A673 (cell line): ENCODE results near the gene CPNE8. TPM values are rescaled to one million over a fixed set of nuclear protein-coding genes. Genes with fewer than 3 reads are reported as not detected.

Experiments
- BruUV-seq: library from RNA; stranded (reverse); fragments of 400-500 nt; replicated peaks from 2 replicates; lab custom pipeline; 2021; lab: Mats Ljungman, UMichigan
- CTCF ChIA-PET: fragments of 300-600 bp; sonication (Branson Sonifier 250); formaldehyde crosslinking; loops from one replicate; lab custom pipeline; 2022; ENCODE audit warnings: antibody characterized with exemption; lab: Charles Lee
- POLR2A ChIA-PET: fragments of 300-600 bp; sonication (Branson Sonifier 250); formaldehyde crosslinking; loops from one replicate; lab custom pipeline; 2022; ENCODE audit warnings: antibody characterized with exemption; ENCODE audit not compliant: low non-redundant PET; lab: Charles Lee
- DNase-seq: peaks from one replicate; pipeline ENCODE4 v3.0.0-alpha.2; 2015; ENCODE audit warnings: low spot score
- H3K27ac ChIP-seq: fragments of 200-600 bp; sonication (generic); 2 replicates; pipeline ENCODE4 v1.5.1; 2016; ENCODE audit warnings: mixed run types, low read depth, mild to moderate bottlenecking, mixed read lengths, antibody characterized with exemption, low read length; ENCODE audit not compliant: poor library complexity, severe bottlenecking
- H3K27me3 ChIP-seq: fragments of 200-600 bp; sonication (generic); replicated peaks from 2 replicates; pipeline ENCODE4 v1.6.1; 2017; ENCODE audit warnings: mixed run types, low read depth, mild to moderate bottlenecking, mixed read lengths, antibody characterized with exemption, low read length; ENCODE audit not compliant: insufficient read depth, poor library complexity
- H3K36me3 ChIP-seq: fragments of 200-600 bp; sonication (generic); 2 replicates; pipeline ENCODE4 v1.6.1; 2016; ENCODE audit warnings: mixed run types, mild to moderate bottlenecking, mixed read lengths, antibody characterized with exemption, low read length; ENCODE audit not compliant: insufficient read depth, poor library complexity, severe bottlenecking
- H3K4me1 ChIP-seq: fragments of 200-600 bp; sonication (generic); 2 replicates; pipeline ENCODE4 v1.6.1; 2017; ENCODE audit warnings: mixed run types, mild to moderate bottlenecking, mixed read lengths, antibody characterized with exemption, low read length; ENCODE audit not compliant: insufficient read depth, poor library complexity, severe bottlenecking
- H3K4me3 ChIP-seq: fragments of 200-600 bp; sonication (generic); 2 replicates; pipeline ENCODE4 v1.5.1; 2016; ENCODE audit warnings: low read depth, mixed run types, mild to moderate bottlenecking, mixed read lengths, low read length; ENCODE audit not compliant: poor library complexity, severe bottlenecking
- H3K9me3 ChIP-seq: fragments of 200-600 bp; sonication (generic); 2 replicates; pipeline ENCODE4 v1.6.1; 2016; ENCODE audit warnings: mixed run types, low read depth, mild to moderate bottlenecking, mixed read lengths, antibody characterized with exemption, low read length; ENCODE audit not compliant: poor library complexity, severe bottlenecking
- EZH2 ChIP-seq: fragments of 200-600 bp; sonication (generic); IDR thresholded peaks from 2 replicates; pipeline ENCODE4 v1.6.1; 2017; ENCODE audit warnings: borderline replicate concordance, low read depth, mild to moderate bottlenecking, mixed read lengths, antibody characterized with exemption, low read length; ENCODE audit not compliant: poor library complexity, severe bottlenecking
- intact Hi-C: fragments of 100-400 bp; cut with micrococcal nuclease; formaldehyde crosslinking; loops from one replicate; pipeline ENCODE4 v1.10.0; 2022; ENCODE audit not compliant: unreplicated experiment
- total RNA-seq: library from RNA; stranded (reverse); gene quantifications from 2 replicates; pipeline ENCODE4 v1.2.3, GENCODE V29; 2021
- TF ChIP-seq, protein P1 (sequence below): fragments of 300-800, 200-600 bp; sonication (generic); conservative IDR thresholded peaks from 2 replicates; pipeline ENCODE4 v1.5.1; 2017; ENCODE audit warnings: low read depth, mild to moderate bottlenecking, antibody characterized with exemption, low read length, moderate library complexity, mixed read lengths

Gene CPNE8
- total RNA-seq, 1 experiment from 2014 or later: 1.3 TPM

DNA sequence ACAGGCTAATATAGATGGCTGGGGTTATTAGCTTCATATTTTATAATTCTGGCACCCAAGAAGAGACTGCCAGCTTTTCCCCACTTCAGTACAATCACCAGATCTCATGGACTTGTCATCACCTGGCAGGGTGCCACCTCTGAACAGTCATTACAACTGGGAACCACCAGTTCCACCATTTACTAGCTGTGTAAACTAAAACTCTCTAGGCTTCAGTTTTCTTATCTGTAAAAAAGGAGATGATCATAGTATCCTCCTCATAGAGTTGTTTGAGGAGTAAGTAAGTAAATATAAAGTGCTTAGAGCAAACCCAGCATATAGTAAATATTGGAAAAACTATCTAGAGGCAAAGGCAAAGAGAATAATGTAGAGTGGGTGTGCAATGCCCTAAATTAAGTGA, 19.3 kb downstream of the CPNE8 start:
- Histone ChIP-seq H3K9me3 (no peaks in the 10 kb centered on the region), H3K36me3 (no peaks in the 10 kb centered on the region), H3K27ac (no peak overlapping the region), H3K4me3 (no peak overlapping the region), H3K4me1 (no peaks in the 10 kb centered on the region), H3K27me3 (no peaks in the 10 kb centered on the region)
- ChIA-PET POLR2A (no interaction called here), CTCF (no interaction called here)
- DNase-seq: no peak
- no TSS peak for BruUV-seq
- intact Hi-C loops: no loop called here
- TF ChIP-seq, protein P1, sequence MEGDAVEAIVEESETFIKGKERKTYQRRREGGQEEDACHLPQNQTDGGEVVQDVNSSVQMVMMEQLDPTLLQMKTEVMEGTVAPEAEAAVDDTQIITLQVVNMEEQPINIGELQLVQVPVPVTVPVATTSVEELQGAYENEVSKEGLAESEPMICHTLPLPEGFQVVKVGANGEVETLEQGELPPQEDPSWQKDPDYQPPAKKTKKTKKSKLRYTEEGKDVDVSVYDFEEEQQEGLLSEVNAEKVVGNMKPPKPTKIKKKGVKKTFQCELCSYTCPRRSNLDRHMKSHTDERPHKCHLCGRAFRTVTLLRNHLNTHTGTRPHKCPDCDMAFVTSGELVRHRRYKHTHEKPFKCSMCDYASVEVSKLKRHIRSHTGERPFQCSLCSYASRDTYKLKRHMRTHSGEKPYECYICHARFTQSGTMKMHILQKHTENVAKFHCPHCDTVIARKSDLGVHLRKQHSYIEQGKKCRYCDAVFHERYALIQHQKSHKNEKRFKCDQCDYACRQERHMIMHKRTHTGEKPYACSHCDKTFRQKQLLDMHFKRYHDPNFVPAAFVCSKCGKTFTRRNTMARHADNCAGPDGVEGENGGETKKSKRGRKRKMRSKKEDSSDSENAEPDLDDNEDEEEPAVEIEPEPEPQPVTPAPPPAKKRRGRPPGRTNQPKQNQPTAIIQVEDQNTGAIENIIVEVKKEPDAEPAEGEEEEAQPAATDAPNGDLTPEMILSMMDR: no peak
- TF ChIP-seq EZH2: no peak

DNA sequence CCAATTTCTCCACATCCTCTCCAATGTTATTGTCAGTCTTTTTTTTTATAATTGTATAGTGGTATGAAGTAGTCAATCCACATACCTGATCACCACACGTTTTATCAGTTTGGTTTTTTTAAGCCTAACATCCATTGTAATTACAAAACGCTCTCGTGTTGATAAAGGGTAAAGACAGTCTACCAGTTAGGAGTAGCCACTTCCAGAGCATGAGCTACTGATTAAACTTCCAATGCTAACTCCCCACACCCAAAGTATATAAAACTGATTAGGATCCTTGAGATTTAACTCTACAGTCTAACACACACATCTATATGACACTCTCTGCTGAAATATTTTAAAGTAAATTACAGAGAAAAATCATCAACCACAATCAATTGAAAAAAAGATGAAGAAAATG, 20.7 kb downstream of the CPNE8 start:
- Histone ChIP-seq H3K27ac (no peak overlapping the region), H3K27me3 (no peaks in the 10 kb centered on the region), H3K4me3 (no peak overlapping the region), H3K36me3 (no peaks in the 10 kb centered on the region), H3K9me3 (no peaks in the 10 kb centered on the region), H3K4me1 (no peaks in the 10 kb centered on the region)
- no peak for DNase-seq
- POLR2A ChIA-PET: no interaction called here
- CTCF ChIA-PET: no interaction called here
- TF ChIP-seq, protein P1: no peak
- TF ChIP-seq EZH2: no peak
- no TSS peak for BruUV-seq
- intact Hi-C loops: no loop called here

DNA sequence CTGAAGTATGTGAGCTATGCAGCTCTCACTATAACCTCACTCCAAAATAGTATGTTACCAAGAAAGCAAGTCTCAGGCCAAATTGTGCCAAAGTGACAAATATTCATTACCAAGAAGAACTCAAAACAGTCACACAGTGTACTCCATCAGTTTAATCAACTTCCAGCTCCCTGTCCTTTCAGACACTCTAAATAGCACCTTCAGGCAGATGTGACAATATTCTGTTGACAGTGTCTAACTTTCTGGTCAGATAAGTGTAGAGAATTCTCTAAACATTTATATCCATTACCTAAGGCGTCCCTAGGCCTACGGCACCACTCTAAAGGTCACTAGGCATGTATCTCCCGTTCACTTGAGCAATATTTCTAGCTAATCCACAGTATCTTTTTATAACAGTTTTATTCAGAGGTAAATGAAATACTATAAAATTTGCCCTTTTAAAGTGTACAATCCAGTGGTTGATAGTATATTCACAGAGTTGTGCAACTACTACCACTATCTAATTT, 21.7 kb downstream of the CPNE8 start:
- H3K4me3 ChIP-seq: no peak overlapping the region
- intact Hi-C loops: no loop called here
- ChIA-PET CTCF (no interaction called here), POLR2A (no interaction called here)
- H3K9me3 ChIP-seq: no peaks in the 10 kb centered on the region
- TF ChIP-seq, protein P1: no peak
- no peak for TF ChIP-seq EZH2
- no peaks in the 10 kb centered on the region for H3K36me3 ChIP-seq
- H3K4me1 ChIP-seq: no peaks in the 10 kb centered on the region
- H3K27ac ChIP-seq: no peak overlapping the region
- no TSS peak for BruUV-seq
- no peaks in the 10 kb centered on the region for H3K27me3 ChIP-seq
- no peak for DNase-seq
